Lung (tissue), 12 donors: Measurements from ENCODE around the gene HOXA11. TPM values are rescaled to one million over a fixed set of nuclear protein-coding genes. Genes with fewer than 3 reads are reported as not detected.

Experiments
- ATAC-seq: fragments of 200-7000 bp; cut with Tn5 transposase; one replicate; pipeline ENCODE4 v1.9.1; 2020; ENCODE audit warnings: moderate number of reproducible peaks; ENCODE audit not compliant: insufficient read depth, low FRiP score
- DNase-seq, 3 donors: peaks; one replicate each; pipeline ENCODE4 v3.0.0-alpha.2; 2013 to 2017
- H3K27ac ChIP-seq, 2 donors: one replicate each; pipeline ENCODE4 v1.5.1; 2013; ENCODE audit warnings: mild to moderate bottlenecking in 2 of 2, moderate library complexity in 2 of 2, control low read depth in 1 of 2, inconsistent platforms in 1 of 2, low read depth in 1 of 2, low read length in 1 of 2
- H3K27me3 ChIP-seq, 3 donors: one replicate each; pipeline ENCODE4 v1.5.1; 2013; ENCODE audit warnings: low read length in 2 of 3; ENCODE audit not compliant: control insufficient read depth in 3 of 3, insufficient read depth in 3 of 3
- H3K36me3 ChIP-seq, 4 donors: one replicate each; pipeline ENCODE4 v1.5.1; 2013; ENCODE audit warnings: low read length in 4 of 4, mild to moderate bottlenecking in 1 of 4, moderate library complexity in 1 of 4; ENCODE audit not compliant: control insufficient read depth in 4 of 4, insufficient read depth in 4 of 4
- H3K4me1 ChIP-seq, 5 donors: one replicate each; pipeline ENCODE4 v1.5.1; 2013; ENCODE audit warnings: low read length in 5 of 5, mild to moderate bottlenecking in 2 of 5, moderate library complexity in 1 of 5; ENCODE audit not compliant: control insufficient read depth in 5 of 5, insufficient read depth in 5 of 5
- H3K4me3 ChIP-seq: one replicate; pipeline ENCODE4 v1.5.1; 2013; ENCODE audit warnings: mild to moderate bottlenecking, control low read depth, moderate library complexity
- H3K9ac ChIP-seq, 2 donors: one replicate each; pipeline ENCODE4 v1.5.1; 2013; ENCODE audit warnings: low read length in 2 of 2, control low read depth in 1 of 2; ENCODE audit not compliant: insufficient read depth in 1 of 2
- H3K9me3 ChIP-seq, 4 donors: one replicate each; pipeline ENCODE4 v1.5.1; 2013; ENCODE audit warnings: low read length in 3 of 4, mild to moderate bottlenecking in 1 of 4, moderate library complexity in 1 of 4; ENCODE audit not compliant: control insufficient read depth in 4 of 4, insufficient read depth in 3 of 4
- whole genome bisulfite sequencing, 2 donors: extraction: QIAGEN DNeasy Blood & Tissue Kit; methylation state at CpG; one replicate each; pipeline ENCODE4 v1.1.7; 2013; 5-methylcytosine and 5-hydroxymethylcytosine counted together
- polyA plus RNA-seq, 2 donors: library from polyadenylated mRNA; stranded (reverse); fragments of 200-250 nt; gene quantifications; one replicate each; pipeline ENCODE4 v1.2.1, GENCODE V29; 2013
- total RNA-seq, 2 donors: library from RNA; depleted of rRNA in 1 of 2; stranded (reverse); fragments of >200 nt in 1 of 2; gene quantifications; one replicate each; pipeline ENCODE4 v1.2.1, GENCODE V29; 2014 to 2021
- TF ChIP-seq, protein P1 (sequence below): IDR thresholded peaks from 2 replicates; pipeline ENCODE4 v1.5.1; 2012; ENCODE audit warnings: mild to moderate bottlenecking; ENCODE audit errors: control extremely low read depth, extremely low read depth
- donor health status: control.
- donor health status: control.
- donor health status: Bipolar disorder and iron deficiency.
- donor health status: healthy.
- donor health status: DM: yes; HTN: yes; CAD: no.

Gene HOXA11
- total and polyA plus RNA-seq, 4 donors = not detected

DNA sequence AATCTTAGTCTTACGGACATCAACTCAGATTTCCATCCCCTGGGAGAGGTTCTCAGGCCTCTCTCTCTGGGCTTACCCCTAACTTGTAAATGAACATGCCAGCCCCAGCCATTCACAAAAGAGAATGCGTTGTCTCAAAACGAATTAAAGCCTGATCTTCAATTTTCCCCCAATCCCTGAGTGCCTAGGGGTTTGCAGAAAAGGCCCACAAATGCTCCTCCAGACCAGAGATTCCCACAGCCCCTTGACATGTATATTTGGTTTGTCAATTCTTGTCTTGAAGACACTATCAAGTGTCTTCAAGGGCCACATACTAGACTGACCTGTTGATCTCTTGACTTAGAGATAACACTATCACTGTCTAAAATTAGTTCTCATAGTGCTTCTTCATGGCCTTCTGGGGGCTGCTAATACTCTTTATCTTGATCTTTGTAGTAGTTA lies 26.8 kb upstream of the HOXA11 start:
- Histone ChIP-seq H3K27ac (no peak overlapping the region), H3K4me3 (no peak overlapping the region), H3K36me3 (no peaks in the 10 kb centered on the region), H3K9ac (no peak overlapping the region), H3K9me3 (peaks cover 0 to 6% (median 0%) of the 10 kb centered on the region in 4 donors), H3K27me3 (peaks cover 19 to 98% (median 94%) of the 10 kb centered on the region in 3 donors), H3K4me1 (peaks cover 0 to 13% (median 0%) of the 10 kb centered on the region in 5 donors)
- no peak for ATAC-seq
- peak in 1 of 3 donors; percentile 31 for DNase-seq
- WGBS, 2 donors = 25 to 27% methylated on average over 3 of the region's 3 CpGs
- TF ChIP-seq, protein P1, sequence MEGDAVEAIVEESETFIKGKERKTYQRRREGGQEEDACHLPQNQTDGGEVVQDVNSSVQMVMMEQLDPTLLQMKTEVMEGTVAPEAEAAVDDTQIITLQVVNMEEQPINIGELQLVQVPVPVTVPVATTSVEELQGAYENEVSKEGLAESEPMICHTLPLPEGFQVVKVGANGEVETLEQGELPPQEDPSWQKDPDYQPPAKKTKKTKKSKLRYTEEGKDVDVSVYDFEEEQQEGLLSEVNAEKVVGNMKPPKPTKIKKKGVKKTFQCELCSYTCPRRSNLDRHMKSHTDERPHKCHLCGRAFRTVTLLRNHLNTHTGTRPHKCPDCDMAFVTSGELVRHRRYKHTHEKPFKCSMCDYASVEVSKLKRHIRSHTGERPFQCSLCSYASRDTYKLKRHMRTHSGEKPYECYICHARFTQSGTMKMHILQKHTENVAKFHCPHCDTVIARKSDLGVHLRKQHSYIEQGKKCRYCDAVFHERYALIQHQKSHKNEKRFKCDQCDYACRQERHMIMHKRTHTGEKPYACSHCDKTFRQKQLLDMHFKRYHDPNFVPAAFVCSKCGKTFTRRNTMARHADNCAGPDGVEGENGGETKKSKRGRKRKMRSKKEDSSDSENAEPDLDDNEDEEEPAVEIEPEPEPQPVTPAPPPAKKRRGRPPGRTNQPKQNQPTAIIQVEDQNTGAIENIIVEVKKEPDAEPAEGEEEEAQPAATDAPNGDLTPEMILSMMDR = no peak

DNA sequence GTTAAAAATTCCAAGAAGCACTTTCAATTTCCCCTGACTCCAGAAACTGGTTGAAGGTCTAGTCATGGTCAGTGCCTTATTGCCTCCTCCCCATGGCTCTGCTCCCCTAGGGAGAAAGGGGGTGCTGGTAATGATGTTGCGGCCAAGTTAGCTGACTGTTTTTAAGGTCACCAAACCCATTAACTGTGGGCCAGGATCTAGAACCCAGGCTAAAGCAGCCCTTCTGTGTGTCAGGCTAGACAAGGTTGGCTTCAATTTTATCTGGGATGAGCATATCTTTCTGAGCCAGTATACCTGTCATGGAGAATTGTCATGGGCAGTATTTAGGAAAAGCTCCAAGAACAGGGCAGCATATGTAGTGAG lies 26.0 kb upstream of the HOXA11 start:
- no peak for ATAC-seq
- WGBS, 2 donors = 83 to 84% methylated on average over 1 of the region's 1 CpG

DNA sequence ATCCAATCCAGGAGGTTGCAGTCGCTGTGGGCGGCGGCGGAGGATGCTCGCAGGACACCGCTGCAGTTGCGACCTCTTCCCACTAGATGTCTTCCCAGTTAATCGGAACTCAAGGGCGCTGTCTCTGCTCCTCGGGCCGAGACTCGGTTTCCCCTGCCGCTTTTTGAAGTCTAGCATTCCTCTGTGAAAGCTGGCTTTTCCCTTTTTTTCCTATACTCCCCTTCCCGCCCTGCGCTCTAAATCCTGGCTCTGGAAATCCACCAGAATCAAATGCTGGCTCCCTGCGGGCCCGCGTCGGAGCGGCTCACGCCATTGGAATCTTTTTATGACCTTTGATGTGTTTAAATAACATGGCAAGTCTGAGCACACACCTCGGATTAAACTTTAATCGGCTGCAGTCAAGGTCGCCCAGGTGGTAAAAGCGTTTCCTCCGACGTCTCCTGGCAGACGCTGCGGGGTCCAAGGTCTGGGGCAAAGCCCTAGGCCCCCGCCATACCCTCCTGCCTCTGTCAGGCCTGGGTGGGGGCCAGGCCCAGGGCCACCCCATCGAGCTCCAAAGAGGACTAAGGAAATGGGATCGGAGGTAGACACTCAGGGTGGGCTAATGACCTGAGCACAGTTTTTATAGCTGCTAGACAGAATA lies 25.5 kb upstream of the HOXA11 start:
- H3K4me3 ChIP-seq = no peak overlapping the region

More for the DNA sequence above, 26.0 kb upstream of the HOXA11 start:
- H3K36me3 ChIP-seq = no peaks in the 10 kb centered on the region
- H3K4me1 ChIP-seq = peaks cover 0 to 13% (median 0%) of the 10 kb centered on the region in 5 donors
- no peak overlapping the region for H3K9ac ChIP-seq
- peaks cover 19 to 98% (median 96%) of the 10 kb centered on the region in 3 donors for H3K27me3 ChIP-seq
- TF ChIP-seq, protein P1 = no peak
- no peak overlapping the region for H3K27ac ChIP-seq
- peaks cover 0 to 6% (median 0%) of the 10 kb centered on the region in 4 donors for H3K9me3 ChIP-seq
- peak in 1 of 3 donors; percentile 22 for DNase-seq
- no peak overlapping the region for H3K4me3 ChIP-seq

More for the DNA sequence above, 25.5 kb upstream of the HOXA11 start:
- 6 to 9% methylated on average over 32 of the region's 32 CpGs for WGBS, 2 donors
- no peaks in the 10 kb centered on the region for H3K36me3 ChIP-seq
- no peak overlapping the region for H3K9ac ChIP-seq
- peaks cover 0 to 13% (median 0%) of the 10 kb centered on the region in 5 donors for H3K4me1 ChIP-seq
- H3K27ac ChIP-seq = no peak overlapping the region
- H3K9me3 ChIP-seq = peaks cover 0 to 10% (median 0%) of the 10 kb centered on the region in 4 donors
- peaks cover 19 to 98% (median 96%) of the 10 kb centered on the region in 3 donors for H3K27me3 ChIP-seq
- TF ChIP-seq, protein P1 = peak; percentile 33
- peak in 2 of 3 donors; percentile 56 for DNase-seq
- ATAC-seq = peak; percentile 54
